ENCODE results near the gene TGM3. TPM values are rescaled to one million over a fixed set of nuclear protein-coding genes. Genes with fewer than 3 reads are reported as not detected.

Gene TGM3
- total RNA-seq, 1 donor, result not detected

GRCh38 chr20:2331901-2332565 is 36.2 kb downstream of the TGM3 start:
- no peak for TF ChIP-seq CTCF (IDR thresholded peaks at IDR 0.05; ENCODE audit: insufficient read depth, low read depth, low read length)
- DNase-seq (ENCODE audit: low read depth), result no peak
- H3K4me3 ChIP-seq (ENCODE audit: low read depth, low read length), result no peak overlapping the region

- no peak for DNase-seq (ENCODE audit: low read depth)
- TF ChIP-seq CTCF (IDR thresholded peaks at IDR 0.05; ENCODE audit: insufficient read depth, low read depth, low read length), result no peak
- no peak overlapping the region for H3K4me3 ChIP-seq (ENCODE audit: low read depth, low read length)
These were observed 36.9 kb downstream of the TGM3 start for GRCh38 chr20:2332711-2333110.

GRCh38 chr20:2333821-2334220 is 38.0 kb downstream of the TGM3 start:
- TF ChIP-seq CTCF (IDR thresholded peaks at IDR 0.05; ENCODE audit: insufficient read depth, low read depth, low read length), result no peak
- DNase-seq (ENCODE audit: low read depth), result no peak
- H3K4me3 ChIP-seq (ENCODE audit: low read depth, low read length), result no peak overlapping the region

GRCh38 chr20:2335096-2335870 is 39.5 kb downstream of the TGM3 start:
- no peak overlapping the region for H3K4me3 ChIP-seq (ENCODE audit: low read depth, low read length)
- TF ChIP-seq CTCF (IDR thresholded peaks at IDR 0.05; ENCODE audit: insufficient read depth, low read depth, low read length), result no peak
- no peak for DNase-seq (ENCODE audit: low read depth)

- no peak overlapping the region for H3K4me3 ChIP-seq (ENCODE audit: low read depth, low read length)
- TF ChIP-seq CTCF (IDR thresholded peaks at IDR 0.05; ENCODE audit: insufficient read depth, low read depth, low read length), result no peak
These were observed 40.7 kb downstream of the TGM3 start for GRCh38 chr20:2336471-2336870.

GRCh38 chr20:2337142-2337541 is 41.3 kb downstream of the TGM3 start:
- no peak overlapping the region for H3K4me3 ChIP-seq (ENCODE audit: low read depth, low read length)
- TF ChIP-seq CTCF (IDR thresholded peaks at IDR 0.05; ENCODE audit: insufficient read depth, low read depth, low read length), result no peak
- DNase-seq (ENCODE audit: low read depth), result no peak

More at GRCh38 chr20:2336471-2336870, 40.7 kb downstream of the TGM3 start:
- no peak for DNase-seq (ENCODE audit: low read depth)
